Measurements from ENCODE around the gene WDR72. TPM values are rescaled to one million over a fixed set of nuclear protein-coding genes. Genes with fewer than 3 reads are reported as not detected.

Gene WDR72
- total and polyA plus RNA-seq, 2 of the 4 experiments (the other 2 are of a cell fraction) = not detected

GRCh38 chr15:53791581-53791980 lies 32.1 kb upstream of the WDR72 start:
- Histone ChIP-seq H3K4ac (ENCODE audit: low read depth, low read length) (no peak overlapping the region), H3K14ac (replicated peaks; ENCODE audit: low read depth, low read length) (no peak overlapping the region), H4K91ac (ENCODE audit: insufficient read depth, low read depth, low read length) (no peak overlapping the region), H2BK20ac (ENCODE audit: low read depth, low read length) (no peak overlapping the region), H2BK5ac (ENCODE audit: low read depth, low read length, poor library complexity, severe bottlenecking) (no peak overlapping the region), H3K36me3 (ENCODE audit: control insufficient read depth, insufficient read depth, low read length) (no peaks in the 10 kb centered on the region), H3K27ac (ENCODE audit: insufficient read depth, low read length) (no peak overlapping the region), H3K9me3 (ENCODE audit: control insufficient read depth, insufficient read depth, low read length) (peaks cover 2% of the 10 kb centered on the region; the same call in 1 of the 2 replicates), H2AK5ac (ENCODE audit: low read depth, low read length) (no peak overlapping the region), H2BK15ac (ENCODE audit: low read depth, low read length) (no peak overlapping the region), H3K4me2 (ENCODE audit: low read depth, low read length) (no peak overlapping the region), H3K9me1 (ENCODE audit: insufficient read depth, low read length) (no peaks in the 10 kb centered on the region), H3K4me3 (ENCODE audit: insufficient read depth, low read depth, low read length) (no peak overlapping the region), H4K5ac (ENCODE audit: low read depth, low read length) (no peak overlapping the region), H3K18ac (ENCODE audit: low read depth, low read length) (no peak overlapping the region), H4K8ac (ENCODE audit: low read depth in 2 of 2, low read length in 2 of 2) (no peak overlapping the region), H3K9ac (ENCODE audit: low read depth, low read length) (no peak overlapping the region), H2AK9ac (replicated peaks; ENCODE audit: low read depth, low read length, poor library complexity) (no peak overlapping the region), H3K27me3 (ENCODE audit: control insufficient read depth, insufficient read depth, low read length) (no peaks in the 10 kb centered on the region), H2BK120ac (ENCODE audit: low read depth, low read length) (no peak overlapping the region), H3K23ac (ENCODE audit: low read depth, low read length) (no peak overlapping the region), H3K4me1 (ENCODE audit: control insufficient read depth, insufficient read depth, low read length) (no peaks in the 10 kb centered on the region), H4K20me1 (ENCODE audit: insufficient read depth, low read length) (no peaks in the 10 kb centered on the region), H3K79me1 (ENCODE audit: low read depth in 1 of 2, low read length in 2 of 2) (no peaks in the 10 kb centered on the region), H3K56ac (ENCODE audit: extremely low read depth, insufficient read depth, low read length) (no peak overlapping the region), H2AFZ (replicated peaks; ENCODE audit: low read length, poor library complexity) (no peak overlapping the region)
- WGBS, 2 experiments (ENCODE audit: extremely low coverage in 2 of 2, insufficient read length in 1 of 2) = no CpG with 5 or more reads among the region's 9 CpGs
- DNase-seq (no peak), ATAC-seq (ENCODE audit: low read depth) (no peak)
- TF ChIP-seq ELK1 (IDR thresholded peaks at IDR 0.05; ENCODE audit: borderline replicate concordance, low read depth, low read length) = no peak
- no peak for TF ChIP-seq BHLHE40 (IDR thresholded peaks at IDR 0.05; ENCODE audit: low read depth, low read length)
- no peak for TF ChIP-seq SMC3 (IDR thresholded peaks at IDR 0.05; ENCODE audit: low read depth, low read length)
- no peak for TF ChIP-seq MXI1 (IDR thresholded peaks at IDR 0.05; ENCODE audit: borderline replicate concordance, low read depth, low read length)
- no peak for TF ChIP-seq RCOR1 (IDR thresholded peaks at IDR 0.05; ENCODE audit: insufficient replicate concordance, low read length)
- no peak for TF ChIP-seq CHD1 (IDR thresholded peaks at IDR 0.05; ENCODE audit: low read depth, low read length)
- TF ChIP-seq USF2 (IDR thresholded peaks at IDR 0.05; ENCODE audit: low read depth, low read length) = no peak
- TF ChIP-seq, protein P1, sequence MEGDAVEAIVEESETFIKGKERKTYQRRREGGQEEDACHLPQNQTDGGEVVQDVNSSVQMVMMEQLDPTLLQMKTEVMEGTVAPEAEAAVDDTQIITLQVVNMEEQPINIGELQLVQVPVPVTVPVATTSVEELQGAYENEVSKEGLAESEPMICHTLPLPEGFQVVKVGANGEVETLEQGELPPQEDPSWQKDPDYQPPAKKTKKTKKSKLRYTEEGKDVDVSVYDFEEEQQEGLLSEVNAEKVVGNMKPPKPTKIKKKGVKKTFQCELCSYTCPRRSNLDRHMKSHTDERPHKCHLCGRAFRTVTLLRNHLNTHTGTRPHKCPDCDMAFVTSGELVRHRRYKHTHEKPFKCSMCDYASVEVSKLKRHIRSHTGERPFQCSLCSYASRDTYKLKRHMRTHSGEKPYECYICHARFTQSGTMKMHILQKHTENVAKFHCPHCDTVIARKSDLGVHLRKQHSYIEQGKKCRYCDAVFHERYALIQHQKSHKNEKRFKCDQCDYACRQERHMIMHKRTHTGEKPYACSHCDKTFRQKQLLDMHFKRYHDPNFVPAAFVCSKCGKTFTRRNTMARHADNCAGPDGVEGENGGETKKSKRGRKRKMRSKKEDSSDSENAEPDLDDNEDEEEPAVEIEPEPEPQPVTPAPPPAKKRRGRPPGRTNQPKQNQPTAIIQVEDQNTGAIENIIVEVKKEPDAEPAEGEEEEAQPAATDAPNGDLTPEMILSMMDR (conservative IDR thresholded peaks at IDR 0.05; ENCODE audit: low read depth, low read length) = no peak
- no peak for TF ChIP-seq NFE2L2 (IDR thresholded peaks at IDR 0.05; ENCODE audit: low read depth, low read length)
- no peak for TF ChIP-seq CEBPB (IDR thresholded peaks at IDR 0.05; ENCODE audit: low read depth, low read length)
- no peak for TF ChIP-seq MAZ (IDR thresholded peaks at IDR 0.05; ENCODE audit: borderline replicate concordance, low read depth, low read length)
- TF ChIP-seq RAD21 (IDR thresholded peaks at IDR 0.05; ENCODE audit: low read length) = no peak
- no peak for TF ChIP-seq MAFK (IDR thresholded peaks at IDR 0.05; ENCODE audit: low read depth, low read length)
- TF ChIP-seq POLR2A (IDR thresholded peaks at IDR 0.05; ENCODE audit: low read depth, low read length) = no peak
- TF ChIP-seq FOS (IDR thresholded peaks at IDR 0.05; ENCODE audit: low read depth, low read length) = no peak
- TF ChIP-seq RFX5 (IDR thresholded peaks at IDR 0.05; ENCODE audit: low read depth, low read length) = no peak
- in situ Hi-C loops (cut with MboI; ENCODE audit: low sequenced_read_pairs) = no loop called here
- dilution Hi-C loops (cut with HindIII; ENCODE audit: low sequenced_read_pairs, unreplicated experiment) = no loop called here
- BruUV-seq (replicated peaks) = no TSS peak
- ChIA-PET CTCF (no interaction called here), POLR2A (ENCODE audit: unreplicated experiment) (no interaction called here)
- intact Hi-C loops (cut with micrococcal nuclease) = no loop called here

Measured in IMR-90 (cell line).